Measurements from ENCODE around the gene TBC1D8.

Gene TBC1D8

DNA sequence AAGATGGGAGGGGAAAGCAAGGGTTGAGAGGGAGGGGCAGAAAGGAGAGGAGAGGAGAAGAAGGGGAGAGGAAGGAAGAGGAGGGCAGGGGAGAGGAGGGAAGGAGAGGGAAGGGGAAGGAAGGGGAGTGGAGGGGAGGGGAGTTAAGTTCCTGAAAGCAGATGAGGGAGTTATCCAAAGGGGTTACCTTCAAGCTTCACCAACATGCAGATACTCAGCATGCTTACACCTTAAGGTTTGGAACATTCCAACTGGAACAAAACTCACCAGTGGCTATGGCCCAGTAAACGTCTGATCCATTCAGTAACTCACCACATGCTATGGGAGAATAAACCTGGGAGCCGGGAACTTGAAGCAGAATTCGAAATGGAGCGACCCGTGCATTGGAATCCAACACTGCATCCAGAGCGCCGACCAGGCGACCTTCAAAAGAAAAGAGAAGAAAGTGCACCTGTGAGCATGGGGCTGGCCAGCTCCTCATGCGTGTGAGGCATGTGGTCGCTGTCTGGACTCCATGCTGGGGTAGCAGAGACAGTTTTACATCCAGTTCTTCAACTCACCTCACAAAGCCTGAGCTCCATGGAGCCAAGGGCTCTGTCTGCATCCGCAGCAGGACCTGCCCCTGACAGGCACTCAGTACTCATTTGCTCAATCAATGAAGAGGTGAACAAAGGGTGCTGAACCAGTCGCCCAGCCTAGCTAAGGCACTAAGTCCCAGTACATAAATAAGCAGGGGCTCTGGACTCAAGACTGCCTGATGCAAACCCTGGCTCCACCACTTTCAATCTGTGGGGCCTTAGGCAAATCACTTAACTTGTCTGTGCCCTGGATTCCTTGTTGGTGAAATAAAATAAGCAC, 61.0 kb downstream of the TBC1D8 start:
- no peak overlapping the region for H3K4me3 ChIP-seq (ENCODE audit: low read depth, low read length)
- no peak for DNase-seq (ENCODE audit: low read depth)
- TF ChIP-seq, protein P1, sequence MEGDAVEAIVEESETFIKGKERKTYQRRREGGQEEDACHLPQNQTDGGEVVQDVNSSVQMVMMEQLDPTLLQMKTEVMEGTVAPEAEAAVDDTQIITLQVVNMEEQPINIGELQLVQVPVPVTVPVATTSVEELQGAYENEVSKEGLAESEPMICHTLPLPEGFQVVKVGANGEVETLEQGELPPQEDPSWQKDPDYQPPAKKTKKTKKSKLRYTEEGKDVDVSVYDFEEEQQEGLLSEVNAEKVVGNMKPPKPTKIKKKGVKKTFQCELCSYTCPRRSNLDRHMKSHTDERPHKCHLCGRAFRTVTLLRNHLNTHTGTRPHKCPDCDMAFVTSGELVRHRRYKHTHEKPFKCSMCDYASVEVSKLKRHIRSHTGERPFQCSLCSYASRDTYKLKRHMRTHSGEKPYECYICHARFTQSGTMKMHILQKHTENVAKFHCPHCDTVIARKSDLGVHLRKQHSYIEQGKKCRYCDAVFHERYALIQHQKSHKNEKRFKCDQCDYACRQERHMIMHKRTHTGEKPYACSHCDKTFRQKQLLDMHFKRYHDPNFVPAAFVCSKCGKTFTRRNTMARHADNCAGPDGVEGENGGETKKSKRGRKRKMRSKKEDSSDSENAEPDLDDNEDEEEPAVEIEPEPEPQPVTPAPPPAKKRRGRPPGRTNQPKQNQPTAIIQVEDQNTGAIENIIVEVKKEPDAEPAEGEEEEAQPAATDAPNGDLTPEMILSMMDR (IDR thresholded peaks at IDR 0.05; ENCODE audit: control insufficient read depth, extremely low read depth, insufficient read depth): no peak

DNA sequence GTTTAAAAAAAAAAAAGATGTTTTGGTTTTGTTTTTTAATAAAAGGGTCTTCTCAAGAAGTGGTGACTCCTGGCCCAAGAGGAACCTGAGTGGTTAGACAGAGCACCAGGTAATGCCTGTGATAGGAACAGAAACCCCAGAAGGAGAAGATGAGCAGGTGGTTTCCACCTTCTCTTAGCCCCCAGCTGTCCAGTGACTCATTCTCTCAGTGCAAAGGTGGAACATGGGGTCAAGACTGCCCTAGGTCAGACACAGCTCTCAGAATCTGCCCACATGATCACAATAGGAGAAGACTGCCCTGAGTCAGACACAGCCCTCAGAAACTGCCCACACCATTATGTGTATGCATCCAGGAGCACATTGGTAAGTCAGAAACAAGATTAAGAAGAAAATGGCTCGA, 61.8 kb downstream of the TBC1D8 start:
- TF ChIP-seq, protein P1 (IDR thresholded peaks at IDR 0.05; ENCODE audit: control insufficient read depth, extremely low read depth, insufficient read depth): no peak
- H3K4me3 ChIP-seq (ENCODE audit: low read depth, low read length): no peak overlapping the region
- no peak for DNase-seq (ENCODE audit: low read depth)

DNA sequence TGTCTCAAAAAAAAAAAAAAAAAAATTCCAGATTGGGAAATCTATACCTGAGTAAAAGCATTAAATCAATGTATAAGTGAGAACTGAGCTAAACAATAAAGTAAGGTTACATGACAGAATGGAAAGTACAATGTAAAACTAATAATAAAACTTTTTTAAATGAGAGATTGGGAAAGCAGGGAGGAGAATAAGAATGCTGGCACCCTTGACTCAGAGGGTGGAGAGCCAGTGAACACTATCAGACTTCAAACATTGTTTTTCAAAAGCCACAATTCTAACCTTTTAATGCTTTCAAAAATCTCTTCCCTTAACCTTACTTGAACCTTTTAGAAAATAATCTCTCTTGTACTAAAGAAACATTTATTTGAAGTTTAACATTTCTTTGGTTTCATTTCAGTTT, 63.5 kb downstream of the TBC1D8 start:
- no peak overlapping the region for H3K4me3 ChIP-seq (ENCODE audit: low read depth, low read length)
- DNase-seq (ENCODE audit: low read depth): no peak
- TF ChIP-seq, protein P1 (IDR thresholded peaks at IDR 0.05; ENCODE audit: control insufficient read depth, extremely low read depth, insufficient read depth): no peak

DNA sequence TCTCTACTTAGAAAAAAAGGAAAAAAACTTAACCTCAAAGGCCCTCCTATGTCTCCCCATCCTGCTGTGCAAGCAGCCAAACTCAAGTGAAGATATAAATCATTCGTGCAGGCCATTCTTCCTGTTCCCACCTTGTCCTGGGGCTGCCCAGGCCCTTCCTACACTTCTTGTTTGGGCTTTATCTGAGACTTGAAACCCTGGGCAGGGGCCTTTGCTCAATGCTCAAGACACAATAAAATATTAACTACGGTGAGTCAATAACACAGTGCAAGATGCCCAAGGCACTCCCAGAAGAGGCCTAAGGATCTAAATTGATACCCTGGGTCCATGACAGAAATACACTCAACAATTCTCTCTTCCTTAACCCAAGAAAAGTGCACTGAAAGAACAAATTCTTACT, 67.6 kb downstream of the TBC1D8 start:
- TF ChIP-seq, protein P1 (IDR thresholded peaks at IDR 0.05; ENCODE audit: control insufficient read depth, extremely low read depth, insufficient read depth): no peak
- DNase-seq (ENCODE audit: low read depth): no peak
- no peak overlapping the region for H3K4me3 ChIP-seq (ENCODE audit: low read depth, low read length)

DNA sequence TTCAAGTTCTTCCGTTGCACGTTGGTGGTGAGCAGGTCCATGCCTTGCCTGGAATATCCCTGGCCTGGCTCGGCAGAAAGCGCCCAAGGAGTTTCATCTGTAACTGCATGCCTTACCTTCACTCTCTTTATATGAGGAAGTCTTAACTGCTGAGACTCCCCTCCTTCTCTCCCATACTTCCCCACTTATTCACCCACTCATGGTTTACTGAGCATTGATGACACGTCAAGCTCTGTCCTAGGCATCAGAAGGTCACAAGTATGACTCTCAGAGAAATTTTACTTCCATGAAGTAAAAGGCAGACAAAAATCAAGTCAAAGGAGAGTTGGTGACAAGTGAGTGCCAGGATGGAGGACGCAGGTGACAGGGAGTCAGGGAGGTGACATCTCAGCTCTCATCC, 68.2 kb downstream of the TBC1D8 start:
- TF ChIP-seq, protein P1 (IDR thresholded peaks at IDR 0.05; ENCODE audit: control insufficient read depth, extremely low read depth, insufficient read depth): no peak
- no peak for DNase-seq (ENCODE audit: low read depth)
- no peak overlapping the region for H3K4me3 ChIP-seq (ENCODE audit: low read depth, low read length)

DNA sequence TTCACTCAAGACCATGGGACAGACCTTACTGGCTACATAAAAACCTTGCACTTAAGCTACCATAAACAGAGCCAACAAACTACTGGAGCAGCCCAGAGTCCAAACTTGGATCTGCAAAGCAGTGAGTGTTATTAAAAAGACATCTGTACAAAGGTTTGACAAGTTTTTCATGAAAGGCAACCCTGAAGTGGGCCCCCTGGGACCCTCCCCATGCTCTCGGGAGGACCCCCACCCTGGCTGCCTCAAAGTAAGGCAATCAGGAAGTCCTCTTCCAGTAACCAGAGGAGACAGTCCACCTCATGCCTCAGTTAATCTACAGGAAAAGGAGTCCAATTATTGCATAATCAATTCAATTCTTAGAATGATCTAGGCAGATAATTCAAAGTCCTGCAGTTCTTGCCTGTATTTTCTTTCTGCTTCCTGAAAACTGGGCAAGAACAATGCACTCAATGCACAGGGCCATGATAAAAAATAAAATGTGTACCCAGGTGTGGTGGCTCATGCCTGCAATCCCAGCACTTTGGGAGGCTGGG, 69.7 kb downstream of the TBC1D8 start:
- TF ChIP-seq, protein P1 (IDR thresholded peaks at IDR 0.05; ENCODE audit: control insufficient read depth, extremely low read depth, insufficient read depth): no peak
- DNase-seq (ENCODE audit: low read depth): no peak
- H3K4me3 ChIP-seq (ENCODE audit: low read depth, low read length): no peak overlapping the region

All from LNCaP clone FGC (cell line).